IMR-90 (cell line): ENCODE measurements around the gene PRKACB. TPM values are rescaled to one million over a fixed set of nuclear protein-coding genes. Genes with fewer than 3 reads are reported as not detected.

Source experiments
- ATAC-seq: fragments of 200-7000 bp; cut with Tn5 transposase; 2 replicates; pipeline ENCODE4 v1.9.1; 2020; ENCODE audit warnings: low read depth, mild to moderate bottlenecking, moderate library complexity
- BruUV-seq: library from RNA; stranded (reverse); fragments of 400-500 nt; replicated peaks from 2 replicates; lab custom pipeline; 2021; lab: Mats Ljungman, UMichigan
- CTCF ChIA-PET: fragments of 300-600 bp; formaldehyde crosslinking; extraction: SDS; loops from one replicate; lab custom pipeline; 2021; ENCODE audit warnings: antibody characterized with exemption; lab: Yijun Ruan, JAX
- POLR2A ChIA-PET: fragments of 300-600 bp; sonication (Branson Sonifier 250); formaldehyde crosslinking; loops from one replicate; lab custom pipeline; 2022; ENCODE audit warnings: antibody characterized with exemption; ENCODE audit not compliant: unreplicated experiment; lab: Charles Lee
- DNase-seq: peaks from one replicate; pipeline ENCODE4 v3.0.0; 2013
- H2AFZ ChIP-seq: replicated peaks from 2 replicates; pipeline ENCODE3; 2013; ENCODE audit warnings: low read length, mild to moderate bottlenecking; ENCODE audit not compliant: poor library complexity
- H2AK5ac ChIP-seq: 2 replicates; pipeline ENCODE4 v1.6.1; 2013; ENCODE audit warnings: low read depth, low read length, inconsistent platforms
- H2AK9ac ChIP-seq: replicated peaks from 2 replicates; pipeline ENCODE3; 2013; ENCODE audit warnings: mild to moderate bottlenecking, low read depth, low read length, moderate library complexity; ENCODE audit not compliant: poor library complexity
- H2BK120ac ChIP-seq: 2 replicates; pipeline ENCODE4 v1.6.1; 2013; ENCODE audit warnings: low read depth, low read length, inconsistent platforms
- H2BK15ac ChIP-seq: 3 replicates; pipeline ENCODE4 v1.6.1; 2013; ENCODE audit warnings: low read depth, low read length, inconsistent platforms
- H2BK20ac ChIP-seq: 2 replicates; pipeline ENCODE4 v1.6.1; 2013; ENCODE audit warnings: low read depth, mild to moderate bottlenecking, inconsistent platforms, low read length, moderate library complexity
- H2BK5ac ChIP-seq: 2 replicates; pipeline ENCODE4 v1.6.1; 2013; ENCODE audit warnings: mild to moderate bottlenecking, low read depth, low read length, inconsistent platforms; ENCODE audit not compliant: poor library complexity, severe bottlenecking
- H3K14ac ChIP-seq: replicated peaks from 2 replicates; pipeline ENCODE4 v1.6.1; 2013; ENCODE audit warnings: low read depth, low read length, inconsistent platforms
- H3K18ac ChIP-seq: 2 replicates; pipeline ENCODE4 v1.6.1; 2013; ENCODE audit warnings: low read depth, low read length, control low read depth
- H3K23ac ChIP-seq: 2 replicates; pipeline ENCODE4 v1.6.1; 2013; ENCODE audit warnings: low read depth, low read length, inconsistent platforms
- H3K27ac ChIP-seq: 2 replicates; pipeline ENCODE4 v1.5.1; 2013; ENCODE audit warnings: mild to moderate bottlenecking, control low read depth, low read length; ENCODE audit not compliant: insufficient read depth
- H3K27me3 ChIP-seq: 2 replicates; pipeline ENCODE4 v1.6.1; 2013; ENCODE audit warnings: low read length; ENCODE audit not compliant: control insufficient read depth, insufficient read depth
- H3K36me3 ChIP-seq: 2 replicates; pipeline ENCODE4 v1.6.1; 2013; ENCODE audit warnings: low read length, mixed read lengths; ENCODE audit not compliant: control insufficient read depth, insufficient read depth
- H3K4ac ChIP-seq: 2 replicates; pipeline ENCODE4 v1.6.1; 2013; ENCODE audit warnings: low read depth, low read length, inconsistent platforms
- H3K4me1 ChIP-seq: 2 replicates; pipeline ENCODE4 v1.6.1; 2013; ENCODE audit warnings: low read length, mixed read lengths; ENCODE audit not compliant: control insufficient read depth, insufficient read depth
- H3K4me2 ChIP-seq: 2 replicates; pipeline ENCODE4 v1.6.1; 2013; ENCODE audit warnings: low read depth, mild to moderate bottlenecking, control low read depth, low read length, moderate library complexity
- H3K4me3 ChIP-seq: 2 replicates; pipeline ENCODE4 v1.5.1; 2013; ENCODE audit warnings: low read depth, mild to moderate bottlenecking, control low read depth, low read length, moderate library complexity; ENCODE audit not compliant: insufficient read depth
- H3K56ac ChIP-seq: 2 replicates; pipeline ENCODE4 v1.6.1; 2013; ENCODE audit warnings: low read length, inconsistent platforms; ENCODE audit not compliant: insufficient read depth; ENCODE audit errors: extremely low read depth
- H3K79me1 ChIP-seq, 2 experiments: 2 replicates each; pipeline ENCODE4 v1.6.1; 2013; ENCODE audit warnings: low read length in 2 of 2, inconsistent platforms in 1 of 2, low read depth in 1 of 2
- H3K9ac ChIP-seq: 2 replicates; pipeline ENCODE4 v1.6.1; 2013; ENCODE audit warnings: low read depth, low read length, control low read depth
- H3K9me1 ChIP-seq: 2 replicates; pipeline ENCODE4 v1.6.1; 2013; ENCODE audit warnings: low read length, inconsistent platforms; ENCODE audit not compliant: insufficient read depth
- H3K9me3 ChIP-seq: 2 replicates; pipeline ENCODE4 v1.6.1; 2013; ENCODE audit warnings: low read length; ENCODE audit not compliant: control insufficient read depth, insufficient read depth
- H4K20me1 ChIP-seq: 2 replicates; pipeline ENCODE4 v1.6.1; 2013; ENCODE audit warnings: low read length, inconsistent platforms; ENCODE audit not compliant: insufficient read depth
- H4K5ac ChIP-seq: 2 replicates; pipeline ENCODE4 v1.6.1; 2013; ENCODE audit warnings: mild to moderate bottlenecking, low read depth, low read length, control low read depth
- H4K8ac ChIP-seq, 2 experiments: 2 replicates each; pipeline ENCODE4 v1.6.1; 2013; ENCODE audit warnings: low read depth in 2 of 2, low read length in 2 of 2, control low read depth in 1 of 2, inconsistent platforms in 1 of 2
- H4K91ac ChIP-seq: 2 replicates; pipeline ENCODE4 v1.6.1; 2013; ENCODE audit warnings: low read depth, low read length, inconsistent platforms; ENCODE audit not compliant: insufficient read depth
- BHLHE40 ChIP-seq: fragments of 150-350 bp; IDR thresholded peaks from 2 replicates; pipeline ENCODE4 v1.6.1; 2016; ENCODE audit warnings: mild to moderate bottlenecking, low read depth, low read length
- CHD1 ChIP-seq: IDR thresholded peaks from 2 replicates; pipeline ENCODE4 v1.6.1; 2012; ENCODE audit warnings: low read depth, low read length, improper control_type of control experiment
- MAFK ChIP-seq: IDR thresholded peaks from 2 replicates; pipeline ENCODE4 v1.6.1; 2012; ENCODE audit warnings: low read depth, low read length, improper control_type of control experiment
- MAZ ChIP-seq: IDR thresholded peaks from 2 replicates; pipeline ENCODE4 v1.6.1; 2012; ENCODE audit warnings: low read depth, mild to moderate bottlenecking, low read length, improper control_type of control experiment, moderate library complexity, borderline replicate concordance
- MXI1 ChIP-seq: IDR thresholded peaks from 2 replicates; pipeline ENCODE4 v1.6.1; 2012; ENCODE audit warnings: low read depth, mild to moderate bottlenecking, low read length, moderate library complexity, borderline replicate concordance
- POLR2A ChIP-seq: IDR thresholded peaks from 2 replicates; pipeline ENCODE4 v1.6.1; 2012; ENCODE audit warnings: mild to moderate bottlenecking, low read depth, low read length
- RCOR1 ChIP-seq: IDR thresholded peaks from 2 replicates; pipeline ENCODE4 v1.6.1; 2012; ENCODE audit warnings: mild to moderate bottlenecking, low read length, improper control_type of control experiment; ENCODE audit not compliant: insufficient replicate concordance
- SMC3 ChIP-seq: fragments of 150-350 bp; IDR thresholded peaks from 2 replicates; pipeline ENCODE4 v1.6.1; 2016; ENCODE audit warnings: low read depth, mild to moderate bottlenecking, antibody characterized with exemption, low read length, moderate library complexity
- WGBS, 2 experiments: methylation state at CpG; one replicate each; pipeline versions ENCODE4 v1.1.5 to v1.1.7; 2013; ENCODE audit warnings: missing lambda C conversion rate in 2 of 2; ENCODE audit not compliant: insufficient read length in 1 of 2; ENCODE audit errors: extremely low coverage in 2 of 2; 5-methylcytosine and 5-hydroxymethylcytosine counted together
- dilution Hi-C: fragments of 300-500 bp; cut with HindIII; formaldehyde crosslinking; loops from one replicate; pipeline ENCODE4 v1.14.3; 2018; ENCODE audit warnings: low sequenced_read_pairs; ENCODE audit not compliant: unreplicated experiment
- in situ Hi-C: fragments of 300-500 bp; cut with MboI; formaldehyde crosslinking; loops from 3 replicates; pipeline ENCODE4 v1.14.3; 2019; ENCODE audit warnings: low sequenced_read_pairs, inconsistent platforms, mixed read lengths
- intact Hi-C: fragments of 100-400 bp; cut with micrococcal nuclease; formaldehyde crosslinking; loops from 2 replicates; pipeline ENCODE4 v1.10.0; 2022
- polyA plus RNA-seq, 3 experiments: library from polyadenylated mRNA; depleted of rRNA; stranded (reverse); fragments of >200 nt; gene quantifications; 2 replicates each; pipeline ENCODE4 v1.2.3, GENCODE V29; 2012; ENCODE audit warnings: low replicate concordance in 1 of 3
- total RNA-seq: library from RNA; depleted of rRNA; stranded (reverse); fragments of >200 nt; gene quantifications from 2 replicates; pipeline ENCODE4 v1.2.3, GENCODE V29; 2012
- TF ChIP-seq, protein P1 (sequence below): fragments of 150-350 bp; IDR thresholded peaks from 2 replicates; pipeline ENCODE4 v1.6.1; 2017; ENCODE audit warnings: mild to moderate bottlenecking, antibody characterized with exemption, low read length, low read depth
- TF ChIP-seq, protein P2 (sequence below): fragments of 150-350 bp; IDR thresholded peaks from 2 replicates; pipeline ENCODE4 v1.6.1; 2016; ENCODE audit warnings: low read depth, mild to moderate bottlenecking, low read length, moderate library complexity, borderline replicate concordance
- TF ChIP-seq, protein P3 (sequence below): conservative IDR thresholded peaks from 2 replicates; pipeline ENCODE4 v1.5.1; 2012; ENCODE audit warnings: mild to moderate bottlenecking, low read depth, low read length, improper control_type of control experiment

PRKACB gene
- total and polyA plus RNA-seq, 2 of the 4 experiments (the other 2 are of a cell fraction): 8.2 to 8.3 TPM

DNA sequence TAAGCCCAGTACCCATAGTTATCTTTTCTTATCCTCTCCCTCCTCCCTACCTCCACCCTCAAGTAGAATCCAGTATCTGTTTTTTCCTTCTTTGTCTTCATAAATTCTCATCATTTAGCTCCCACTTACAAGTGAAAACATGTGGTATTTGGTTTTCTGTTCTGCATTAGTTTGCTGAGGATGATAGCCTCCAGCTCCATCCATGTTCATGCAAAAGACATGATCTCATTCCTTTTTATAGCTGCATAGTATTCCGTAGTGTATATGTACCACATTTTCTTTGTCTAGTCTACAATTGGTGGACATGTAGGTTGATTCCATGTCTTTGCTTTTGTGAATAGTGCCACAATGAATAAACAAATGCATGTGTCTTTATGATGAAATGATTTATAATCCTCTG, 55.2 kb downstream of the PRKACB start:
- H4K5ac ChIP-seq: no peak overlapping the region
- no peak overlapping the region for H3K4ac ChIP-seq
- no peak for ATAC-seq
- no peak overlapping the region for H3K4me2 ChIP-seq
- no CpG with 5 or more reads among the region's 1 CpG for WGBS, 2 experiments
- POLR2A ChIA-PET: no interaction called here
- no peak overlapping the region for H4K91ac ChIP-seq
- no peaks in the 10 kb centered on the region for H3K4me1 ChIP-seq
- H3K56ac ChIP-seq: no peak overlapping the region
- no peak overlapping the region for H2AK5ac ChIP-seq
- no peak overlapping the region for H3K18ac ChIP-seq
- H2AK9ac ChIP-seq: no peak overlapping the region
- no peaks in the 10 kb centered on the region for H3K9me1 ChIP-seq
- H3K27me3 ChIP-seq: no peaks in the 10 kb centered on the region
- TF ChIP-seq, protein P1, sequence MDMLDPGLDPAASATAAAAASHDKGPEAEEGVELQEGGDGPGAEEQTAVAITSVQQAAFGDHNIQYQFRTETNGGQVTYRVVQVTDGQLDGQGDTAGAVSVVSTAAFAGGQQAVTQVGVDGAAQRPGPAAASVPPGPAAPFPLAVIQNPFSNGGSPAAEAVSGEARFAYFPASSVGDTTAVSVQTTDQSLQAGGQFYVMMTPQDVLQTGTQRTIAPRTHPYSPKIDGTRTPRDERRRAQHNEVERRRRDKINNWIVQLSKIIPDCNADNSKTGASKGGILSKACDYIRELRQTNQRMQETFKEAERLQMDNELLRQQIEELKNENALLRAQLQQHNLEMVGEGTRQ: no peak
- TF ChIP-seq, protein P2, sequence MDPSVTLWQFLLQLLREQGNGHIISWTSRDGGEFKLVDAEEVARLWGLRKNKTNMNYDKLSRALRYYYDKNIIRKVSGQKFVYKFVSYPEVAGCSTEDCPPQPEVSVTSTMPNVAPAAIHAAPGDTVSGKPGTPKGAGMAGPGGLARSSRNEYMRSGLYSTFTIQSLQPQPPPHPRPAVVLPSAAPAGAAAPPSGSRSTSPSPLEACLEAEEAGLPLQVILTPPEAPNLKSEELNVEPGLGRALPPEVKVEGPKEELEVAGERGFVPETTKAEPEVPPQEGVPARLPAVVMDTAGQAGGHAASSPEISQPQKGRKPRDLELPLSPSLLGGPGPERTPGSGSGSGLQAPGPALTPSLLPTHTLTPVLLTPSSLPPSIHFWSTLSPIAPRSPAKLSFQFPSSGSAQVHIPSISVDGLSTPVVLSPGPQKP: no peak
- TF ChIP-seq MXI1: no peak
- no peak for TF ChIP-seq MAZ
- no peak for TF ChIP-seq SMC3
- TF ChIP-seq CHD1: no peak
- TF ChIP-seq, protein P3, sequence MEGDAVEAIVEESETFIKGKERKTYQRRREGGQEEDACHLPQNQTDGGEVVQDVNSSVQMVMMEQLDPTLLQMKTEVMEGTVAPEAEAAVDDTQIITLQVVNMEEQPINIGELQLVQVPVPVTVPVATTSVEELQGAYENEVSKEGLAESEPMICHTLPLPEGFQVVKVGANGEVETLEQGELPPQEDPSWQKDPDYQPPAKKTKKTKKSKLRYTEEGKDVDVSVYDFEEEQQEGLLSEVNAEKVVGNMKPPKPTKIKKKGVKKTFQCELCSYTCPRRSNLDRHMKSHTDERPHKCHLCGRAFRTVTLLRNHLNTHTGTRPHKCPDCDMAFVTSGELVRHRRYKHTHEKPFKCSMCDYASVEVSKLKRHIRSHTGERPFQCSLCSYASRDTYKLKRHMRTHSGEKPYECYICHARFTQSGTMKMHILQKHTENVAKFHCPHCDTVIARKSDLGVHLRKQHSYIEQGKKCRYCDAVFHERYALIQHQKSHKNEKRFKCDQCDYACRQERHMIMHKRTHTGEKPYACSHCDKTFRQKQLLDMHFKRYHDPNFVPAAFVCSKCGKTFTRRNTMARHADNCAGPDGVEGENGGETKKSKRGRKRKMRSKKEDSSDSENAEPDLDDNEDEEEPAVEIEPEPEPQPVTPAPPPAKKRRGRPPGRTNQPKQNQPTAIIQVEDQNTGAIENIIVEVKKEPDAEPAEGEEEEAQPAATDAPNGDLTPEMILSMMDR: no peak
- TF ChIP-seq BHLHE40: no peak
- TF ChIP-seq POLR2A: no peak
- no peak for TF ChIP-seq RCOR1
- no peak for TF ChIP-seq MAFK
- H3K9ac ChIP-seq: no peak overlapping the region
- H3K79me1 ChIP-seq: no peaks in the 10 kb centered on the region
- no peak overlapping the region for H3K14ac ChIP-seq
- no peaks in the 10 kb centered on the region for H3K9me3 ChIP-seq
- H2BK15ac ChIP-seq: no peak overlapping the region
- CTCF ChIA-PET: no interaction called here
- no peak overlapping the region for H4K8ac ChIP-seq
- BruUV-seq: no TSS peak
- H3K36me3 ChIP-seq: peaks cover 6% of the 10 kb centered on the region; the same call in 1 of the 2 replicates
- H2BK20ac ChIP-seq: no peak overlapping the region
- H3K23ac ChIP-seq: no peak overlapping the region
- no peaks in the 10 kb centered on the region for H4K20me1 ChIP-seq
- DNase-seq: no peak
- no peak overlapping the region for H2BK120ac ChIP-seq
- H2AFZ ChIP-seq: no peak overlapping the region
- dilution Hi-C loops: no loop called here
- H2BK5ac ChIP-seq: no peak overlapping the region
- in situ Hi-C loops: no loop called here
- no peak overlapping the region for H3K4me3 ChIP-seq
- H3K27ac ChIP-seq: no peak overlapping the region
- intact Hi-C loops: no loop called here
